ENCODE results near the gene ELF1.
"Not testable (repeated sequence)": the region's sequence is repeated elsewhere in the genome, so short reads cannot be mapped to it uniquely, and the experiment has no call there.

DNA sequence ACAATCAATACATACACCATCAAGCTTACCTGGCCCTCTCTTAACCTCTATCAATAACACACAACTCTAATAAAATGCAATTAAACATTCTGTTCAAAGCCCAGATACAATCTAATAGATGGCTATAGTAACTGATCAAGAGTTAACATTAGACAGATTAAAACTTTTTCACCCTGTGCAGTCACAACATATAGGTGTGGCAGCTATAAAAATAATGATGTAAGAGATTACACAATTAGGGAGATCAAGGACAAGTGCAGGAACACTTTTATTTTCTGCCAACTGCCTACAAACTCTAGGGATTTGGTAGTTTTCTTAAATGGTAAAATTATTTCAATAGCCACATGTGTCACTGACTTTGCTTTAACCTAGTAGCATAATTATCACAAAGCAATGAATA, 104.3 kb downstream of the ELF1 start:
- TF ChIP-seq POLR2A, CTCF (IDR thresholded peaks at IDR 0.05): not testable (repeated sequence)

All from tibial nerve (tissue), 3 donors.